Effector CD4-positive, alpha-beta T cell (primary cell): ENCODE results near the gene MASP2.

Source experiments
- DNase-seq: peaks from one replicate; pipeline ENCODE4 v3.0.0-alpha.2; 2020

MASP2 gene

DNA sequence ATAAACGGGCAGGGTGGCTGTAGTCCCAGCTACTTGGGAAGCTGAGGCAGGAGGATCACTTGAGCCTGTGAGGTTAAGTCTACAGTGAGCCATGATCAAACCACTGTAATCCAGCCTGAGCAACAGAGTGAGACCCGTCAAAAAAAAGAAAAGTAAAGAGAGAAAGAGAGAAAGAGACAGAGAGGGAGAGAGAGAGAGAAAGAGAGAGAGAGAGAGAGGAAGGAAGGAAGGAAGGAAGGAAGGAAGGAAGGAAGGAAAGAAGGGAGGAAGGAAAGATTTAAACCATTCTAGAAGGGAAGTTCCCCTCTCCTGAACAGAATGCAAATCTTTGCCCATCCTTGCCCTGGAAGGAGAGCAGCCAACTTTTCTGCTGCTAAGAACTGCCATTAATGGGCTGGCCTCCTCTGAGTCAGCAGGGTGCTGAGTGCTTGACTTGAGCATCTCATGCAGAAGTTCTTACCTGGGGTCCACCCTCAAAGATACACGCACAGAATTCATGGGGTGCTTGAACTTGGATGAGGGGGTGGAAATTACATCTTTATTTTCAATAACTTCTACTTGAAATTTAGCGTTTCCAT lies 59.1 kb downstream of the MASP2 start:
- no peak for DNase-seq

DNA sequence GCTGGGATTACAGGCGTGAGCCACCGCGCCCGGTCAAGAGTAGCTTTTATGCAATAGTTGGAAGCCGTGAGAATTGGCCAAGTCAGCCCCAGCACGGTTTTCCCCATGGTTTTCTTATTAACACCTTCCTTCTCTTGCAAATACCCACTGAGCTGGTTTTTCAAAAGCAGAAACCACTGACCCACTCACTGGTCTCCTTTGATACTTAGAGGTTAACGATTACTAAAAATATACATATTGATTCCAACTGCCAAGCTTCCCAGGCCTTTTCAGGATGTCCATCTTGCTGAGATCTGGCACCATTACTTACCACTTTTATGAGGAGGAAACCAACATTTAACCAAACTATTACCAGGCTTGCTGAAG lies 60.5 kb downstream of the MASP2 start:
- no peak for DNase-seq

DNA sequence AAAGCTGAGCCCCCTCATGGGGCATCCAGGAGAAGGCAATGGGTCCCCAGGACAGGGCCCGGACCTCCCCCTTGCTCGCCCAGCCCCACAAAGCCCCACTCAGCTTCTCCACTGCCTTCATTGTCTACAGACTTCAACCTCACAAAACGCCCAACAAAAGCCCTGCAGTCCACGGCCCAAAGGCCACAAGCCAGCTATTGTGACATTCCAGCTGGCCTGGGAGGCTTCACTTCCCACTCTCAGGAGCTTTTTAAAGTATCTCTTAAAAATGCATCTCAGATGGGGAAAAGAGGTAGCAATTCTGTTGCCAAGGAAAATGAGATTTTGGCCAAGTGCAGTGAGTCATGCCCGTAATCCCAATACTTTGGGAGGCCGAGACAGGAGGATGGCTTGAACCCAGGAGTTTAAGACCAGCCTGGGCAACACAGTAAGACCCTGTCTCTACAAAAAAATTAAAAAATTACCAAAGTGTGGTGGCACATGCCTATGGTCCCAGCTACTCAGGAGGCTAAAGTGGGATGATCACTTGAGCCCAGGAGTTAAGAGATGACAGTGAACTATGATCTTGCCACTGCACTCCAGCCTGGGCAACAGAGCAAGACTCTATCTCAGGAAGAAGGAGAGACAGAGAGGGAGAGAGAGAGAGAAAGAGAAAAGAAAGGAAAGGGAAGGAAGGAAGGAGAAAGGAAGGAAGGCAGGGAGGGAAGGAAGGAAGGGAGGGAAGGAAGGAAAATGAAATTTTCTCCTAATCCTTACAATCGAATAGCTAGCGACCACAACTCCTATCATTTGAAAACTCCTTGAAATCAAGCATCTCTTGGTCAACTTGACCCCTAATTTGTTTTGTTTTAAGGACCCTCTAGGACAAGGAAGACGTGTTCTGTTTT lies 66.0 kb downstream of the MASP2 start:
- no peak for DNase-seq

DNA sequence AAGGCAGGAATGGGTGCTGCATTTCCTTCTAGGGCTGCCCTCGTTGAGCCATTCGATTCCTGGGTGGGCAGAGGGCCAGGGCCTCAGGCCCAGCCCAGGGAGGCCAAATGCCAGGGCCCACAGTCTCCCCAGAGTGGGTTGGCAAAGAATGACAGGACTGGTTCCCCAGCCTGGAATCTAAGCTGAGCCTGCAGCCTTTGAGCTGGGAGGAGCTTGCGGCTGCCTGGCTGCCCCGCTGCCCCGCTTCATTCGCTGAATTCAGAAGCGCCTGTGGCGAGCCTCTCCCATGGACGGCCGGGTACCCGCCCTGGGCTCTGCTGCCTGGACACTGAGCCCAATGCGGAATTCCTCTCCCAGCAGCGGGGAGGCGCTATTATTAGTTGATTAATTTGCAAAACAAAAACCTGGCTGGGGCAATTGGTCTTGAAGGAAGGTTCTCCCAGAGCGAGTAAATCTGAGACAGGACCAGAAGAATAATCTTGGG lies 66.9 kb downstream of the MASP2 start:
- DNase-seq: no peak

DNA sequence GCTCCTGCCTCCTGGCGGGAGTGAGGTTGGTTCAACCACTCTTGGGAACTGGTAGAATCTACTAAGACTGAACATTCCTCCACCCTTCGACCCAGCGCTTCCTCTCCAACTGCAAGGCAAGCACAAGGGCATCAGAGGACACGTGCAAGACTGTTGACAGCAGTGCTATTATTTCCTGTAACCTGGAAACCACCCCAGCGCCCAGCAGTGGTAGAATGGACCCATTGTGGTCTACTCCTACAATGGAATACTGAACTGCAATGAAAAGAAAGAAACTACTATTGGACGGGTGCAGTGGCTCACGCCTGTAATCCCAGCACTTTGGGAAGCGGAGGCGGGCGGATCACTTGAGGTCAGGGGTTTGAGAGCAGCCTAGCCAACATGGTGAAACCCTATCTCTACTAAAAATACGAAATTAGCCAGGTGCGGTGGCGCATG lies 67.5 kb downstream of the MASP2 start:
- no peak for DNase-seq

DNA sequence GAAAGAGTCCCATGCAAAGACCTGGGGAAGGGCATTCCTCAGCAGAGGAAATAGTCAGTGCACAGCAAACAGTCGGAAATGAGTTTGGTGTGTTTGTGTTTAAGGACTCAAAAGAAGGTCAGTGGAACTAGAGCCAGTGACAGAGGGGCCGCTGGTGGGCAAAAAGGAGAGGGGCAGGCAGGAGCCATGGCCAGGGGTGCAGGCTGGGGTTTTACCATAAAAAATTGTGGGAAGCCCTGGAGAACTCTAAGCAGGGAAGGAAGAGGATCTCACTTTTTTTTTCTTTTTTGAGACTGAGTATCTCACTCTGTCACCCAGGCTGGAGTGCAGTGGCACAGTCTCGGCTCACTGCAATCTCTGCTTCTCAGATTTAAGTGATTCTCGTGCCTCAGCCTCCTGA lies 68.3 kb downstream of the MASP2 start:
- DNase-seq: no peak
